Peyer's patch (tissue), 4 donors: ENCODE measurements around the gene IMPACT.

ENCODE experiments used
- CTCF ChIP-seq, 6 experiments: fragments of 450-650 bp in 4 of 6; fragments of 200-600 bp in 2 of 6; sonication (generic) in 1 of 6; IDR thresholded peaks; one replicate each; pipeline ENCODE4 v1.5.1; 2017 to 2019; ENCODE audit warnings: antibody characterized with exemption in 6 of 6, mild to moderate bottlenecking in 3 of 6, moderate library complexity in 1 of 6
- POLR2A ChIP-seq, 2 donors: fragments of 450-650 bp; IDR thresholded peaks; one replicate each; pipeline ENCODE4 v1.5.1; 2017; ENCODE audit warnings: antibody characterized with exemption in 2 of 2, mild to moderate bottlenecking in 2 of 2, moderate library complexity in 2 of 2

DNA sequence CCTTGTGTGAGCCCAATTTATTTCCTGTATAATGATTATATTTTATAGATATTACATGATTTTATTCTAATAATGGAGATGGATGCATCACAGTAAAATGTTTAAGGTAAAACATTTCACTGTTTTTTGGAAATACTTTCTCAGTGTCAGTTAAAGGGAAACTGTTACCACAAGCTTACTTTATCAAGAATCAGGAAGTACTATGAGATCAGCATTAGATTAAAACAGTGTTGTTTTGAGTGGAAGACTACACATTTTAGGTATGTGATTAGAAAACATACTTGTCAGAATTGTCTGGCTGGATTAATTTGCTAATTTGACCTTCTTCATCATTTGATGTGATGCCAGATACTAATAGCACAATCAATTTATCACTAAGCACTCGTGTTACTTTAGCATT, 33.9 kb downstream of the IMPACT start, which contains the start of gene HRH4:
- TF ChIP-seq CTCF (IDR thresholded peaks at IDR 0.05), result no peak
- TF ChIP-seq POLR2A (IDR thresholded peaks at IDR 0.05), result no peak
